Natural killer cell (primary cell): ENCODE data around the gene FZD1. TPM values are rescaled to one million over a fixed set of nuclear protein-coding genes. Genes with fewer than 3 reads are reported as not detected.

ENCODE experiments used
- ATAC-seq, 3 donors: fragments of 150-1000 bp in 2 of 3; fragments of 200-7000 bp in 1 of 3; cut with Tn5 transposase; 1 replicate in 1 of 3; 2 replicates in 2 of 3; pipeline ENCODE4 v1.10.0; 2021; ENCODE audit warnings: mild to moderate bottlenecking in 2 of 3, moderate library complexity in 2 of 3
- DNase-seq, 2 donors: peaks; one replicate each; pipeline versions ENCODE4 v3.0.0 to v3.0.0-alpha.2; 2013 to 2021; ENCODE audit warnings: mixed read lengths in 1 of 2
- H3K27ac ChIP-seq: one replicate; pipeline ENCODE4 v1.5.1; 2013; ENCODE audit warnings: mild to moderate bottlenecking, low read length
- H3K27me3 ChIP-seq: one replicate; pipeline ENCODE4 v1.6.1; 2013; ENCODE audit warnings: low read length; ENCODE audit not compliant: control insufficient read depth, insufficient read depth
- H3K36me3 ChIP-seq: one replicate; pipeline ENCODE4 v1.6.1; 2013; ENCODE audit warnings: low read length; ENCODE audit not compliant: control insufficient read depth, insufficient read depth
- H3K4me1 ChIP-seq: one replicate; pipeline ENCODE4 v1.6.1; 2013; ENCODE audit warnings: low read length; ENCODE audit not compliant: control insufficient read depth, insufficient read depth
- H3K4me3 ChIP-seq: one replicate; pipeline ENCODE4 v1.5.1; 2013; ENCODE audit warnings: low read length
- H3K9me3 ChIP-seq: one replicate; pipeline ENCODE4 v1.6.1; 2013; ENCODE audit warnings: low read length; ENCODE audit not compliant: control insufficient read depth, insufficient read depth
- H3K27ac Mint-ChIP-seq, 2 donors: one replicate each; pipeline ENCODE4 v1.8.0; 2022; ENCODE audit warnings: mild to moderate bottlenecking in 2 of 2, mixed read lengths in 2 of 2, moderate library complexity in 1 of 2
- H3K27me3 Mint-ChIP-seq, 2 donors: one replicate each; pipeline ENCODE4 v1.8.0; 2022; ENCODE audit warnings: low read depth in 2 of 2, mixed read lengths in 2 of 2
- H3K36me3 Mint-ChIP-seq: one replicate; pipeline ENCODE4 v1.8.0; 2022; ENCODE audit warnings: mixed read lengths
- H3K4me1 Mint-ChIP-seq, 2 donors: one replicate each; pipeline ENCODE4 v1.8.0; 2022; ENCODE audit warnings: mixed read lengths in 2 of 2
- H3K4me3 Mint-ChIP-seq: one replicate; pipeline ENCODE4 v1.8.0; 2022; ENCODE audit warnings: mild to moderate bottlenecking, moderate library complexity, mixed read lengths
- H3K9me3 Mint-ChIP-seq, 2 donors: one replicate each; pipeline ENCODE4 v1.8.0; 2022; ENCODE audit warnings: mixed read lengths in 2 of 2
- CTCF ChIP-seq: fragments of 200-600 bp; IDR thresholded peaks from one replicate; pipeline ENCODE4 v1.8.0; 2022; ENCODE audit warnings: antibody characterized with exemption
- WGBS: methylation state at CpG from one replicate; pipeline ENCODE4 v1.1.7; 2013; ENCODE audit warnings: missing lambda C conversion rate; ENCODE audit not compliant: insufficient coverage; 5-methylcytosine and 5-hydroxymethylcytosine counted together
- intact Hi-C: fragments of 100-400 bp; cut with micrococcal nuclease; formaldehyde crosslinking; loops from one replicate; pipeline ENCODE4 v1.14.2; 2022
- total RNA-seq, 4 donors: library from RNA; stranded (reverse); fragments of 120-200 nt in 1 of 4; gene quantifications; one replicate each; pipeline versions ENCODE4 v1.2.3 to v1.2.4, GENCODE V29; 2013 to 2022

Gene FZD1
- total RNA-seq, 3 donors from 2014 or later (not counting 1 experiment from before 2014, with no cell fraction given) = 0.14 to 0.80 (median 0.65) TPM

GRCh38 chr7:91292506-91292905, 28.3 kb downstream of the FZD1 start:
- Mint-ChIP-seq H3K4me1 (no peaks in the 10 kb centered on the region), H3K27me3 (no peaks in the 10 kb centered on the region), H3K4me3 (no peak overlapping the region), H3K27ac (no peak overlapping the region), H3K36me3 (no peaks in the 10 kb centered on the region), H3K9me3 (no peaks in the 10 kb centered on the region)
- H3K9me3 ChIP-seq = no peaks in the 10 kb centered on the region
- intact Hi-C loops = no loop called here
- WGBS = 91% methylated on average over 1 of the region's 1 CpG
- H3K4me1 ChIP-seq = no peaks in the 10 kb centered on the region
- ATAC-seq (no peak), DNase-seq (no peak)
- no peaks in the 10 kb centered on the region for H3K27me3 ChIP-seq
- no peaks in the 10 kb centered on the region for H3K36me3 ChIP-seq
- no peak for TF ChIP-seq CTCF
- H3K4me3 ChIP-seq = no peak overlapping the region
- H3K27ac ChIP-seq = no peak overlapping the region

GRCh38 chr7:91293136-91293535, 28.9 kb downstream of the FZD1 start:
- no peaks in the 10 kb centered on the region for H3K27me3 ChIP-seq
- no peaks in the 10 kb centered on the region for H3K9me3 Mint-ChIP-seq
- H3K27ac ChIP-seq = no peak overlapping the region
- DNase-seq (no peak), ATAC-seq (no peak)
- WGBS = 100% methylated on average over 2 of the region's 2 CpGs
- intact Hi-C loops = no loop called here
- H3K4me3 Mint-ChIP-seq = no peak overlapping the region
- no peak for TF ChIP-seq CTCF
- H3K27me3 Mint-ChIP-seq = no peaks in the 10 kb centered on the region
- no peaks in the 10 kb centered on the region for H3K9me3 ChIP-seq
- no peaks in the 10 kb centered on the region for H3K4me1 Mint-ChIP-seq
- no peaks in the 10 kb centered on the region for H3K36me3 ChIP-seq
- no peak overlapping the region for H3K4me3 ChIP-seq
- no peaks in the 10 kb centered on the region for H3K36me3 Mint-ChIP-seq
- no peak overlapping the region for H3K27ac Mint-ChIP-seq
- H3K4me1 ChIP-seq = no peaks in the 10 kb centered on the region

GRCh38 chr7:91293840-91294239, 29.6 kb downstream of the FZD1 start:
- Histone ChIP-seq H3K9me3 (no peaks in the 10 kb centered on the region), H3K4me3 (no peak overlapping the region), H3K27me3 (no peaks in the 10 kb centered on the region), H3K4me1 (no peaks in the 10 kb centered on the region), H3K36me3 (no peaks in the 10 kb centered on the region), H3K27ac (no peak overlapping the region)
- Mint-ChIP-seq H3K27me3 (no peaks in the 10 kb centered on the region), H3K4me1 (no peaks in the 10 kb centered on the region), H3K27ac (no peak overlapping the region), H3K9me3 (no peaks in the 10 kb centered on the region), H3K36me3 (no peaks in the 10 kb centered on the region), H3K4me3 (no peak overlapping the region)
- intact Hi-C loops = no loop called here
- WGBS = 80% methylated on average over 1 of the region's 1 CpG
- no peak for TF ChIP-seq CTCF
- DNase-seq (no peak), ATAC-seq (no peak)

- intact Hi-C loops = no loop called here
- Histone ChIP-seq H3K27ac (no peak overlapping the region), H3K4me1 (no peaks in the 10 kb centered on the region), H3K4me3 (no peak overlapping the region), H3K27me3 (no peaks in the 10 kb centered on the region), H3K36me3 (no peaks in the 10 kb centered on the region), H3K9me3 (no peaks in the 10 kb centered on the region)
- no peaks in the 10 kb centered on the region for H3K27me3 Mint-ChIP-seq
- ATAC-seq (no peak), DNase-seq (no peak)
- H3K4me1 Mint-ChIP-seq = no peaks in the 10 kb centered on the region
- TF ChIP-seq CTCF = no peak
- H3K9me3 Mint-ChIP-seq = no peaks in the 10 kb centered on the region
- no peaks in the 10 kb centered on the region for H3K36me3 Mint-ChIP-seq
- WGBS = 95% methylated on average over 5 of the region's 6 CpGs
- no peak overlapping the region for H3K4me3 Mint-ChIP-seq
- H3K27ac Mint-ChIP-seq = no peak overlapping the region
These were observed 30.5 kb downstream of the FZD1 start for GRCh38 chr7:91294639-91295220.
